Bone marrow (tissue), 2 donors: ENCODE results near the gene RBKS.
"Not testable (repeated sequence)": the region's sequence is repeated elsewhere in the genome, so short reads cannot be mapped to it uniquely, and the experiment has no call there.

Experiments
- DNase-seq, 2 donors: peaks; one replicate each; lab custom pipeline; 2025; lab: John Stamatoyannopoulos, UW

The RBKS gene

GRCh38 chr2:27906074-27906473 lies 15.9 kb upstream of the RBKS start:
- DNase-seq, result no peak

GRCh38 chr2:27904405-27904665 lies 14.1 kb upstream of the RBKS start:
- no peak for DNase-seq

DNA sequence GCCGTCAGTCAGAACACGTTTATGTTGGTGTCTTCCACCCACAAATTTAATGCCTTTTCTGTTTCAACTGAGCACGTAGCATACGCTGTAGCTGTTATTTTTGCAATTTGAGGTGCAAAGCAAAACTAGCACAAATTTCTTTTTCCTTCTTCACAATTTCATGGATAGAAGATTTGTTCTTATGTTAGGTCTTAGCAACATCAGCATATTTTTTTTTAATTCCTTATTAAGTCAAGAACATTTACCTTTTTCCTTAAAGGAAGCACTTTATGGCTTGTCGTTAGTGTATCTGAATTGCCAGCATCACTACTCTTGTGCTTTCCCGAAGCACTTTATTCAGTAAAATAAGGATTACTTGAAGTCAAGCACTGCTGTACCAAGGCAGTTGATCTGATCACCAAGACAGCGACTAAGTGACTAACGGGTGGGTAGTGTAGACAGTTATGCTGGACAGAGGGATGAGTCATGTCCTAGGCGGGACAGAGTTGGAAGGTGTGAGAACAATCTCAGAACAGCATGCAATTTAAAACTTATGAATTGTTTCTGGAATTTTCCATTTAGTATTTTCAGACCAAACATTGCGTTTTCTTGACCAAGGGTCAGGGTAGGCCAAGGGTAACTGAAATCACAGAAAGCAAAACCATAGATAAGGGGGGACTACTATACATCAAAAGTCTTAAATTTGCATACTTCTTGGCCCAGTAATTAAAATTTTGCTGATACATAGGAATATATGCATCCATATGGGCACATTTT lies 13.6 kb upstream of the RBKS start:
- DNase-seq, result no peak

DNA sequence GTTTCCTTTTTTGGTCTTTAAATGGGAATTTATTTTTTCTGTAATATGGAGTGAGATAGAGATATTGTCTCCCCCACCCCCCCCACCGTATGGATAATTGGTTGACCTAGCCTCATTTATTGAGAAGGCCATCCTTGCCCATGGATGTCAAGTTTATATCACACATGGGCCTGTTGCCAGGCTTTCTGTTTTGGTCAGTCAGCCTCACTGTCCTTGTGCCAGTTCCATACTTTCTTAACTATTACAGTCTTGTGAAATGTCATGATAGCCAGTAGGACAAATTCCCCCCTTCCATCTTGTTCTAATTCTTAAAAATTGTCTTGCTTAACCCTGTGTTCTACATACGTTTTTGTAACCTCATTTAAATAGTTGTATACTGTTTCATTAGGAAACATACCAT lies 12.8 kb upstream of the RBKS start:
- no peak for DNase-seq

GRCh38 chr2:27902098-27902497 lies 11.9 kb upstream of the RBKS start:
- no peak for DNase-seq

GRCh38 chr2:27901234-27901633 lies 11.0 kb upstream of the RBKS start:
- no peak for DNase-seq

- peak in 1 of 2 donors; percentile 62 for DNase-seq
Measured at GRCh38 chr2:27897717-27898116, 7.5 kb upstream of the RBKS start.

DNA sequence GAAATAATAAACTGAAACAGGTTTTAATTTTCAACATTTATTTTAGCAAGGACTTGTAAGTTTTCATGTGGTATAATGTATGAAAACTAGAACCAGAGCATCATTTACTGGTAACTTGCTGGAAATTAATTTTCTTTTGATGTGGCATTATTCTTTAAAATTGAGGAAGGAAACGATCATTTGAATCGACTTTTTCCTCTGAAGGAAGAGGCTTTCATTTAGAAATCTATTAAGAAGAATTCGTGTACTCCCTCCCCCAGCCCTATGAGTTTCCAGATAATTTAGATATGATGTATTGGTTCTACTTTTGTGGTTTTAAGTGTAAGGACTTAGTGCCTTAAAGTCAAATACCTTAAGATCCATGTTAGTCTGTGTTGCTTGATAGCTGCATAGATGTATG lies 2.8 kb upstream of the RBKS start:
- no peak for DNase-seq

DNA sequence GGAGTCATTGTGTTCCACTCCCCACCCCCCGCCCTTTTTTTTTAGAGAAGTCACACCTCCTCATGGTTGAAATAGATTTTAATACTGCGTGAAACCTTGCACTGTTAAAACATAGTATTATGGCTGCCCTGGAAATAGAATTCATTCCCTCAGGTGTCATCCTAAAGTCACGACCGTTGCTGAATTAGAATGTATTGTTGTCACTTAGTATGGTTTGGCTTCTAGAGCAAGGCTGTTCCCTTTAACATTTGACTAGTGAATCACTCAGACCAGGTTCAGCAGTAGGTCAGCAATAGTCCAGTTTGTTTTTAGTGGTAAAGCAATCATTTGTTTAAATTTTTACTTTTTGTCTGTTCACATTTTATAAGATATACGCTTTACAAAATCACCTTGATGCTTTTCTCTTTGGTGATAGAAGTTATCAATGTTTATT lies 1.5 kb upstream of the RBKS start:
- no peak for DNase-seq

DNA sequence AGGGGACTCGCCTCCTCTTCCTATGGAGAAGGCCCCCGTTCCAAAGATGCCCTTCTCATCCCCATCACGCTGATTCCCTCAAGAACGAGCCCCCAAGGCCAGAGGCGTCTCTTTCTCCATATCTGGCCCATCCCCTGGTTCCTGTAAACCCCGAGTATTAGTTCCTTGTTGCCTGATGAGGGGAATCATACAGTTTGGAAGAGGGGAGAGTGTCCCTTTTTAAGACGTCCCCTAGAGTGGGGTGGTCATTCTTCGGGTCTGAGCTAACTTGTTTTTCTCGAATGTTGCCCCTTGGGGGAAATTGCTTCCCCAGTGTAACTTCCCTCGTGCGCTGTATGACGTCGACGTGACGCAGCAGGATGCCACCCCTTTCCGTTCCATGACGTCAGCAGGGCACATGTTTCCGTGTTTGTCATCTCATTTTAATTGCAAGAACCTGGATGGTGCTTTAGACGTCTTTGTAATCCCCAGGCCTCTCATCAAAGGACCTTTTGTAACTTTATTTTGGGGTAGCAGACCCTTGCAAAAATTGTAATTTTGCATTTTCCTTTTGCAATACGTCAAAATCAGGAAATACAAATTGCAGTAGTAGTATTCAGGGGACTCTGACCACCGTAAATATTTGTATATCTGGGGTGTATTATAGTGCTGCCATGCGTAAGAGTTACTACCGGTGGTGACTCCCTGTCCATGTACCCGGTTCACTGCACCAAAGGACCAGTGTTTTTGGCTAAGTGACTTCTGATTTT lies 911 bp upstream of the RBKS start:
- peak; percentile 73 to 91 for DNase-seq

DNA sequence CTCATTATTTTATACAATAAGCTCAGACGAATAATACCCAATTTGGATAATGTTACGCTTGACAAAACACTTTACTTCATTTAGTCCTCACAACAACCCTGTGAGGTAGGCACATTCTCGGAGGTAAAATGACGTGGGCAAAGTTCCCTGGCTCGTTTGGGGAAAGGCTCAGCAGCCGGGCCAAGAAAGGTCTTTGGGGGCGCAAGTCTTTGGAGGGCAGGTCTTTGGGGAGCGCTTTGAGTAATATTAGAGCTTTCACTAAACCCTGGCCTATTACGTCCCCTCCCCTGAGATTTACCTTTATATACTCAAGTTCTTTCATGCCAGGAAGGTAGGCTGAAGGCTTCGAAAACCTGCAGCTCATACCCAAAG lies 427 bp downstream of the RBKS start:
- DNase-seq, result no peak

DNA sequence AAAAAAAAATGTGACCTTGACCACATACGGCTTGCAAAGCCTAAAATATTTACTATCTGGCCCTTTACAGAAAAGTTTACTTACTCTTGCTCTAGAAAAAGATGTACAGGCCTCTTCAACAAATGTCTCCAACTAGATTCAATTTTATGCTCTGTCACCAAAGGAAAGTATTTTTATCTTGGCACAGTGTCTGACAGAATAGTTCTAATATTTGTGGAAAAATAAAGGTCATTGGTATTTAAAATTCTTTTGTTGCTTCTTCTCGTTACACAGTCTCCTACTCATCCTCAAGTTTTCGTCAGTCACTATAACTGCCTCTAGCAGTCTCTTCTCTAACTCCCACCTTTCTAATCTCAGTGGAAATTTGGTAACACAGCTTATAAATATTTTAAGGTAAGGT lies 1.4 kb downstream of the RBKS start:
- no peak for DNase-seq

DNA sequence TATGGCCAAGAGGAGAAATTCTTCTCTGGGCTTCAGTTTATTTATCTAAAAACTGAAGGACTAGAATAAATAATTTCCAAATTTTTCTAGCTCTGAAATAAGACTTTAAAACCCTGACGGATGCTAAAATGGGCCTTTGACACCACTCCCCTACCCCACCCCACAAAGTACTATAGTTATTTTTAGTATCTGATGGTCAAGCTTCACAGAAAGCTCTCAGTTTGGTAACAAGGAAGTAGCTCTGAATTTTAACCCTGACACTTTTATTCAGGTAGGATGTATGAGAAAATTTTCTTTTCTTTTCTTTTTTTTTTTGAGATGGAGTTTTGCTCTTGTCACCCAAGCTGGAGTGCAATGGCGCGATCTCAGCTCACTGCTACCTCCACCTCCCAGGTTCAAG lies 2.4 kb downstream of the RBKS start:
- no peak for DNase-seq

- DNase-seq, result no peak
Measured at GRCh38 chr2:27887111-27887510, 3.1 kb downstream of the RBKS start.

GRCh38 chr2:27886322-27886721 lies 3.9 kb downstream of the RBKS start:
- DNase-seq, result no peak

DNA sequence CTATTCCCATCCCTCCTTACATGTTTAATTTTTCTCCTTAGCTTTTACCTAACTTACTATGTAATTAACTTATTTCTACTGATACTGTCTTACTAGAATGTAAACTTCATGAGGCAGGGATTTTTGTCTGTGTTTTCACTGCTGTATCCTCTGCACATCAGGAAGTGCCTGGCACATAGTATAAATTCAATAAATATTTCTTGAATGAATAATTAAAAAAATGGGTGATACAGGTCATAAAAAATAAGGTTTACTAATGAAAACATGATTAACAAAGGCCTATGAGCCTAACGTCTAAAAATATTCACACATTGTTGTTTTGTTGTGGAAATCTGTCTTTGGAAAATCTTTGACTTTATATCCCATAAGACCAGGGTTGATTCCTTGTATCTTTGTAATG lies 4.5 kb downstream of the RBKS start:
- DNase-seq, result no peak

DNA sequence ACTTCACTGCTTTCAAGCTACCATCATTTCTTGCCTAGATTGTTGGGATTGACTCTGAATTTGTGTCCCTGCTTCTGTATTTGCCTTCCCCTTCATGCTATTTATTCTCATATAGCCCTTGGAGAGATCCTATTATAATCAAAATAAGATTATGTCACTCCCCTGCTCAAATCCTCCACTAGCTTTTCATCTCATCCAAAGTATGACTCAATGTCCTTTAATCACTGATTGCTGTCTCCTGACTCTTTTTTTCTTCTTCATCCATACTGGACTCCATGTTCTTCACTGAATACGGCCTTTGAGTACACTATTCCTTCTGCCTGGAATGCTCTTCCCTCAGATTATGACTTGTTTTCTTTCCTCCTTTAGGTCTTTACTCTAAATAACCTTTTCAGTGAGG lies 5.0 kb downstream of the RBKS start:
- DNase-seq, result no peak

DNA sequence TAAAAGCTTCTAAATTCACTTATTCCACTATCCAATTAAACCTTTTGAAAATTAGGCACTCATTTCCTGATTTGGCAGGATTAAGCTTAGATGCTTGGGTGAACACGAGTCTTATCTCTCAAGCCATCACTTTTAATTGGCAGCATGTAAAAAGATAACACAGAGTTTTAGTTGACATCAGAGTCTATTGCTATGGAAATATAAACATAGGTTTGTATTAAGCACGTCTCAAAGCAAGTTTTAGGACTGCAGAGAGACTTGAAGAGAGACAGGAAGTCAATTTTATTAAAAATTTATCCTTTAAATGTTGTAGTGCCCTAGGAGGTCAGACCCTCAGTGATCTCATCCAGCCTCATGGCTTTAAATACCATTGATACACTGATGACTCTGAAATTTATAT lies 5.6 kb downstream of the RBKS start:
- DNase-seq, result no peak

GRCh38 chr2:27882584-27882922 lies 7.6 kb downstream of the RBKS start:
- DNase-seq, result not testable (repeated sequence)

GRCh38 chr2:27881815-27882583 lies 8.2 kb downstream of the RBKS start:
- not testable (repeated sequence) for DNase-seq

DNA sequence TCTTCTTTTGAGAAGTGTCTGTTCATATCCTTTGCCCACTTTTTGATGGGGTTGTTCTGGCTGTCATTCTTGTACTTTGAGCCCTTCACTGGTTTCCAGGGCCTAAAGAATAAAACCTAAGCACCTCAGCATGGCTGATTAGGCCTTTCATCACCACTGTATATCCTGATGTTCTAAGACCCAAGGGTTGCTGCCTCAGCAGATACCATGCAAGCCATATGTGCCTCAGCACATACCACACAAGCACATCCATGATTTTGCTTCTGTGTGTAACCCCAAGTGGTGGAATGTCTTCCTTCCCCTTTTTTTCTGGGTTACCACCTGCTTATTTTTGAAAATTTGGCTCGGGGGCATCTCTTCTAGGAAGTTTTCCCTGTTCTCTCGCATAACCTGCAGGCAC lies 11.4 kb downstream of the RBKS start:
- DNase-seq, result no peak

DNA sequence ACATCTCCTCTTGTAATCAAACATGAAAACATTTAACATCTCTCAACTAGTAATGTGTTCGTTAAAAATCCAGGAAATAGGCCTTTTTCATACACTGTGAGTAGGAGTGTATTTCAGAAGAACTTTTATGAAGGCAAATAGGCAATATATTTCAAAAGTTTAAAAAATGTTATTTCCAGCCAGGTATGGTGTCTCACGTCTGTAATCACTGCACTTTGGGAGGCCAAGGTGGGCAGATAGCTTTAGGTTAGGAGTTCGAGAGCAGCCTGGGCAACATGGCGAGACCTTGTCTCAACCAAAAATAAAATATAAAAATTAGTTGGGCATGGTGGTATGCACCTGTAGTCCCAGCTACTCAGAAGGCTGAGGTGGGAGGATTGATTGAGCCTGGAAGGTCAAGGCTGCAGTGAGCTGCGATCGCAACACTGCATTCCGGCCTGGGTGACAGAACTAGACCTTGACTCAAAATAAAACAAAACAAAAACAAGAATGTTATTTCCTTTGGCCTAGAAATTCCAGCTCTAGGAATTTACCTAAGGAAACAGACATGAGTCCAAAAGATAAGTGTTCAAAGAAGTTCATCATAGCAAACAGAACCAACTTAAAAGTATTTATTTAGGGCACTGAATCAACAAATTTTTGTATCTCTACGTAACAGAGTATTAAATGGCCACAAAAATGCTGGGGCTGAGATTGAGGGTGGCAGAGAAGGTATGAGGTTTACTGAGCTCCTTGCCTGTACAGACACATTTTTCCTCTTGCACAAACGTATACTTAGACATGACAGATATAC lies 14.9 kb downstream of the RBKS start:
- no peak for DNase-seq

GRCh38 chr2:27873091-27873490 lies 17.1 kb downstream of the RBKS start:
- no peak for DNase-seq
